Middle frontal gyrus (tissue), 1 donor: ENCODE measurements around the gene LAX1.
A peak's percentile ranks its signal among the peaks of the same experiment; 100 is the strongest.
"Not testable (repeated sequence)": the region's sequence is repeated elsewhere in the genome, so short reads cannot be mapped to it uniquely, and the experiment has no call there.

ENCODE experiments used
- DNase-seq: peaks from one replicate; pipeline ENCODE4 v3.0.0-alpha.2; 2015; ENCODE audit warnings: low spot score; ENCODE audit errors: extremely low spot score

The LAX1 gene

GRCh38 chr1:203765029-203765837, at the start of gene LAX1:
TSS of gene LAX1 (plus strand) at chr1:203765183. CDS start at chr1:203765566, 383 bp downstream.
- DNase-seq, result no peak

- DNase-seq, result no peak
These were observed 47.9 kb upstream of the LAX1 start for GRCh38 chr1:203717120-203717519.

DNA sequence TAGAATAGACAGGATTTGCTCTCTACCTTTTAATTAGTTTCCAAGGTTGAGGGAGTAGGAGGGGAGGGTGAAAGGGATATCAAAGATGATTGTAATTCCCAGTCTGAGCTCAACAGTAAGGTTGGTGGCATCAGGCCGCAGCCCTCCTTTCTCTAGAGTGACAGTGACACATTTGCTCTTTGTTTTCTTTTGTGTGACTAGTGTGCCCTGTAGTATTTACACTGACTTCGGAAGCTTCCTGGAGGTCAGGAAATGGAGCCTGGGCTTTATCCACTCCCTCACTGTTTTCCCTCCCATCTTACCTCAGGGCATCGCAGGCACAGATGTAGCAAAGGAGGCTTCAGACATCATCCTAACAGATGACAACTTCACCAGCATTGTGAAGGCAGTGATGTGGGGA, 44.7 kb upstream of the LAX1 start:
- no peak for DNase-seq

DNA sequence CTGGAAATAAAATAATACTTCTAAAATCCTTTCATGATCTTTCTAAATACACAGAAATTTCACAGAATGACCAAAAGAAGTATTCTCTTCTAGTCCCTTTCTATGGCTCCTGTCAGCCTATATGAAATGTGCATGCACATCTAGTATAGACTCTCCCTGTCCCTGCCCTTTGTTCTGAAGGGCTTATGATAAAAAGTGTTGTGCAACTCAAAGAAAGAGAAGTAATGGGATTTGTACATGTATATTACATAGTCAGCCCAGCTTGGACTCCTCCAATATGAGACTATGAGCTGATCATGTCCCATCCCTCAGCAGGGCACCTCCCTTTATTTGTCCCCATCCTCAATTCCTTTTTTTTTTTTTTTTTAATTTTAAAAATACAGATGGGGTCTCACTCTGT, 42.1 kb upstream of the LAX1 start:
- no peak for DNase-seq

DNA sequence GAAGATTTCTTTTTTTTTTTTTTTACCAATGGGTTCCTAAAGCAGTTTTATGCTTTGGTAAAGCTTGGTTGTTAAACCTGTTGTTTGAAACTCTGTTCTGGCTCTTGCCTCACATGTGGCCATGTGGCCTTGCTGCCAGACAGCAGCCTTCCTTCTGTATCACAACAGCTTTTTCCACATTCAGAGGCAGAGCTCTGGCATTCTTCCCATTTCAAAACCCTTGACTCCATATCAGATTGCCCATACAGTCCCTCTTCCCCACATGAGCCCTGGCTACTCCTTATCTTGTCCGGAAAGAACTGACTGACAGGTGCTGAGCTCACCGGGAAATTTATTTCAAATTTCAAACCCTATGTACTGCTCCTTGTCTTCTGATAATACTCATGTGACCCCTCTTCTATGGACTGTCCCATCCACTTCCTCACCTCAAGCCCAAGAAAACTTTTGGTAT, 38.5 kb upstream of the LAX1 start:
- no peak for DNase-seq

DNA sequence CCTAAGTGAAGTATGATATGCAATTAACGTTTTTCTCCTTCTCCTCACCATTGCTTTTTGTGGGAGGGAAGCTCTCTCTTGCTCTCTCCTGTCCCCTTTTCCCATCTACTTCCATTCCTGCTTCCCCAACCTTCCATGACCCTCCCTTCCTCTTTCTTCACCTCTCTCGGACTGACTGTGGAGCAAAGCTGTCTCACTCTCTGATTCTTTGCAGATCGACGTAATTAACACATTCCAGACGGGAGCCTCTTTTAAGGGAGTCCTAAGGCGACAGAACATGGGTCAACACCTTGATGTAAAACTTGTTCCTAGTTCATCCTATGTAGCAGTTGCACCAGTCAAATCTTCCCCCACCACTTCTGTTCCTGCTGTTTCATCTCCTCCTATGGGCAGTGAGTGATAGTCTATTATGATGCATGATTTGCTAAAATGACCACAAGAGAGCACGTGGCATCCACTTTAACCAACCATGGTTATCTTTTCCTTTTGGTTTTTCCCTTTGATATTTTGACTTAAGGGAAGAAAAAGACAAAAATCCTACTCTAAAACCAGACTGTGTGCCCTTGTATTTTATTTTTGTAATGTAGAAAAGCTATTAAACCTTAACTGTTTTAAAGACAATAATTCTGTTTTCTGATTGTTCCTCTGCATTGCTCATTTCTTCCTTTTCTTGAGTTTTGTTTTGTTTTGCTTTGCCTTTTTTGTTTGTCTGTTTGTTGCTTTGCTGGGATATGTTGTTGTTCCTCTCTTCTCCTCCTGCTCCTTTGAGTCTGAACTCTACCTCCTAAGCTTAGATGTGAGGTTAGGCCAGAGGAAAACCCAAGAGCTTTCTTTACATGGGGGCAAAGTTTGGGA, 31.7 kb upstream of the LAX1 start:
- DNase-seq, result no peak

- no peak for DNase-seq
These were observed 22.5 kb upstream of the LAX1 start for GRCh38 chr1:203742436-203742835.

DNA sequence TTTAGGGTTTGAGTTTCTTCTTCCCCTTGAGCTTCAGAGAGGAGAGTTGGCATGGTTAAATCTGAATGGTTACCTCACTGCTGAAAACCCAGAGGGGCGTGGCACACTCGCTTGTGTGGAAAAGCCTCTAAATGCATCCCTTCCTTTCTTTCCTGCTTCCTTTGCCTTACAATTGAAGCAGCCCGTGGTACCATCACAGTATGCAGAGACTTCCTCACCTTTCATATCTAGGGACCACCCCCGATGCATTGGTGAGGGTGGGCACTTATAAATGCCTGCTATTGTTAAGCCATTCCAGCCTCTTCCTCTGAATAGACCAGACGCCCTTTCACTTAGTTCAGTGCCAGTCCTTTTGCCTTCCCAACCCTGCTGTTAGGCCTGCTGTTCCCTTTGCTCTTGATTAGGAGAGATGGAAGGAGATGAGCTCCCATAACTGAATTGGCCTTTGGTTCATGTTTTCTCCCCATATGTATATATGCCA, 21.9 kb upstream of the LAX1 start:
- DNase-seq, result no peak

GRCh38 chr1:203744075-203744972, 20.7 kb upstream of the LAX1 start:
- DNase-seq, result peak; percentile 36

- DNase-seq, result no peak
These were observed 18.7 kb upstream of the LAX1 start for GRCh38 chr1:203746281-203746680.

DNA sequence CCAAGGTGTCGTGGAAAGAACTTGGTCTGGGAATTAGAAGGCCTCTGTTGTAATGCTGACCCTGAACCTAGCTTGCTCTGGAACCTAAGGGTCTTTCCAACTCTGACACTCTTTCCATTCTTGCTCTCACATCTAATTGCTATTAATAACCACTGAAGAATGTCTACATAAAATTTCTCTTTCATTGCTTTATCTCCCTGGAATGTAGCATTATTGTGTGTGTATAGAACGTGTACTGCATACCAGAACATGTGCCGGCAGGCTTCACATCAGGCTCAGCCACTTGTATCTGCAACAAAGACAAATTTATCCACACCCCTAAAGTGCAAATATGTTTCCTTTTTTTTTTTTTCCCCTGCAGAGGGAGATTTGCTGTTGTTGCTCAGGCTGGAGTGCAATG, 13.9 kb upstream of the LAX1 start:
- no peak for DNase-seq

DNA sequence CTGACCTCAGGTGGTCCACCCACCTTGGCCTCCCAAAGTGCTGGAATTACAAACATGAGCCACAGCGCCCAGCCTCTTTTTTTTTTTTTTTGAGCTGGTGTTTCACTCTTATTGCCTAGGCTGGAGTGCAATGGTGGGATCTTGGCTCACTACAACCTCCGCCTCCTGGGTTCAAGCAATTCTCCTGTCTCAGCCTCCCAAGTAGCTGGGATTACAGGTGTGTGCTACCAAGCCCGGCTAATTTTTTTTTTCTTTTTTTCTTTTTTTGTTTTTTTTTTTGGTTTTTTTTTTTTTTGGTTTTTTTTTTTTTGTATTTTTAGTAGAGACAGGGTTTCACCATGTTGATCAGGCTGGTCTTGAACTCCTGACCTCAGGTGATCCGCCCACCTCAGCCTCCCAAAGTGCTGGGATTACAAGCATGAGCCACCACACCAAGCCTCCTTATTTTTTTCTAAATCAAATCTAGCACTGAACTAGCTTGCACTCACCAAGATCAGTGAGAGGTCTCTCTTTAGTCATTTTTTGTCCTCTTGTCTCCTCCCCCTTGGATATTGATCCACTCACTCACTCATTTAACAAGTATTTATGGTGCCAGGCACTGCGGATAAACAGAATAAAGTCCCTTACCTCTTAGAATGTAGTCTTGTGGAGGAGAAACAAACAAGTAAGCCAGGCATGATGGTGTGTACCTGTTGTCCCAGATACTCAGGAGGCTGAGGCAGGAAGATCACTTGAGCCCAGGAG, 13.2 kb upstream of the LAX1 start:
- not testable (repeated sequence) for DNase-seq

DNA sequence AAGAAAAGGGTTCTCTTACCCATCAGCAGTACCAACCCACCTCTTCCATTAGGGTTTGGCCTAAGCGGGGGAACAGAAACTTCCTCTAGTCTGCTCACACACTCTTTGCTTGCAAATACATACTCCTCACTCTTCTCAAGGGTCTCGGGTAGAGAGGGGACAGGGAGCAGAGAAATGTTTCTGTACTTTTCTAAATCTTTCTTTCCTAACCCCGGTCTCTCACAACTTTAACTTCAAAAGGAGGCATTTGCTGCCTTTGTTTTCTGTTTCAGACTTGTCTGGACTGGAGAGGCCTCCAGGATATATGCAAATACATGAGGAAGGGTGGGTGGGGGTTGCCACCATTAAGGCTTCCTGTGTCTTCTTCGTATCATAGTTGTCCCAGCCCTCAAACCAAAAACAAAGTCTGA, 10.5 kb upstream of the LAX1 start:
- DNase-seq, result no peak

DNA sequence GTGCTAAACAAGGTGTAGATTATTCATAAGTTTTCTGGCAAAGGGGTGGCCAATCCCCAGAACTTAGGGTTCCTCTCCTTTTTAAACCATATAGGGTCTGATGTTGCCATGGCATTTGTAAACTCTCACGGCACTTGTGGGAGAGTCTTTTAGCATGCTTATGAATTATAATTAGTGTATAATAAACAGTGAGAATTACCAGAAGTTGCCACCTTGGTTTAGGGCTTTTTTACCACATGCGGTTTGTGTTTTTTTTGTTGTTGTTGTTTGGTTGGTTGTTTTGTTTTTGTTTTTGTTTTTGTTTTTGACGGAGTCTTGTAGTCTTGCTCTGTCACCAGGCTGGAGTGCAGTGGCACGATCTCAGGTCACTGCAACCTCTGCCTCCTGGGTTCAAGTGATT, 8.9 kb upstream of the LAX1 start:
- DNase-seq, result no peak

GRCh38 chr1:203758749-203759148, 6.2 kb upstream of the LAX1 start:
- DNase-seq, result not testable (repeated sequence)

DNA sequence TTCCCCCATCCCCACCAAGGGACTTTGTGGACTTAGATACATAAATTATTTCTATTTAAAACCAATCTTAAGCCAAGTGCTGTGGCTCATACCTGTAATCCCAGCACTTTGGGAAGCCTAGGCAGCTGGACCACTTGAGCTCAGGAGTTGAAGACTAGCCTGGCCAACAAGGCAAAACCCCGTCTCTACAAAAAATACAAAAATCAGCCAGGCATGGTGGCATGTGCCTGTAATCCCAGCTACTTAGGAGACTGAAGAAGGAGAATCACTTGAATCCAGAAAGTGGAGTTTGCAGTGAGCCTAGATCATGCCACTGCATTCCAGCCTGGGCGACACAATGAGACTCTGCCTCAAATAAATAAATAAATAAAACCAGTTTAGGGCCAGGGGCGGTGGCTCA, 4.5 kb upstream of the LAX1 start:
- DNase-seq, result no peak

- not testable (repeated sequence) for DNase-seq
These were observed 3.0 kb upstream of the LAX1 start for GRCh38 chr1:203761958-203762357.

GRCh38 chr1:203763505-203763904, 1.5 kb upstream of the LAX1 start:
- DNase-seq, result no peak

GRCh38 chr1:203764105-203765028, 616 bp upstream of the LAX1 start:
- DNase-seq, result no peak
